NCI-H1092 treated with DMSO at 0.1 percent for 48 hours (cell line): ENCODE data around the gene VPS13D.
A peak's percentile ranks its signal among the peaks of the same experiment; 100 is the strongest.

Source experiments
- DNase-seq: peaks from one replicate; lab custom pipeline; 2025; lab: John Stamatoyannopoulos, UW

The VPS13D gene

GRCh38 chr1:12232221-12232620, 2.4 kb downstream of the VPS13D start:
- no peak for DNase-seq

- DNase-seq, result no peak
These were observed 14.2 kb downstream of the VPS13D start for GRCh38 chr1:12244078-12244477.

- DNase-seq, result no peak
These were observed 14.8 kb downstream of the VPS13D start for GRCh38 chr1:12244585-12244984.

- no peak for DNase-seq
These were observed 15.3 kb downstream of the VPS13D start for GRCh38 chr1:12245116-12245515.

GRCh38 chr1:12245733-12246132, 15.9 kb downstream of the VPS13D start:
- DNase-seq, result no peak

GRCh38 chr1:12246584-12246983, 16.8 kb downstream of the VPS13D start:
- no peak for DNase-seq

- no peak for DNase-seq
These were observed 19.4 kb downstream of the VPS13D start for GRCh38 chr1:12249181-12249580.

DNA sequence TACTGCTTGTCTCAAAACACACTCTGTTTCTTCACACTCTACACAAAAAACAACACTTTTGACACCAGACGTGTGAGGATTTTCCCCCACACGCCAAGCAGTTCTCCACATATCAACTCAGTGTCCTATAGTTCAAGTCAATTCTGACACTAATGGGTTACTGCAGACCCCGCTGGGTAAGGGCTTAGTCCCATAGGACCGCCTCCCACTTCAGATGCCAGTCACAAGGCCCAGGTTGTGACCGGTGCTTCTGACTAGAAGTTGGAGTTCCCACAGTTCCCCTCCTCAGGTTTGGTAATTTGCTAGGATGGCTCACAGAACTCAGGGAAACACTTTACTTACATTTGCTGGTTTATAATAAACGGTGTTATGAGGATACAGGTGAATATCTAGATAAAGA, 19.9 kb downstream of the VPS13D start:
- no peak for DNase-seq

- no peak for DNase-seq
These were observed 21.6 kb downstream of the VPS13D start for GRCh38 chr1:12251442-12251841.

GRCh38 chr1:12255913-12256312, 26.1 kb downstream of the VPS13D start:
- no peak for DNase-seq

GRCh38 chr1:12258272-12258671, 28.4 kb downstream of the VPS13D start:
- DNase-seq, result no peak

GRCh38 chr1:12269351-12269750, 39.5 kb downstream of the VPS13D start:
- no peak for DNase-seq

GRCh38 chr1:12271033-12271432, 41.2 kb downstream of the VPS13D start:
- DNase-seq, result no peak

DNA sequence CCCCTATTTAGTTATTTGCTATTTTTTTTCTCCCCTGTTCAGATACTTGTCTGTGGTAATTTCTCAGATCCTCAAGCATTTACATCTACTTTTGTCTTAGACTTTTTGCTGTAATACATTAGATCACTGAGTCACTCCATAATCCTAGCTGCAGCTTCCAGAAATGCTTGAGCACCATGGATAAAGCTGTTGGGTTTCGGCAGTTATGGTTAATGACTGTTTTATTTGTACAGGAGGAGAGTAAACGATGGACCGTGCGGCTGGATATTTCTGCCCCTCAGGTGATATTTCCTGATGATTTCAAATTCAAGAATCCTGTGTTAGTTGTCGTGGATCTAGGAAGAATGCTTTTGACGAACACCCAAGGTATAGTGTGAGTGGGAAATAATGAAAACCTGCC, 42.9 kb downstream of the VPS13D start:
- peak; percentile 13 for DNase-seq

GRCh38 chr1:12275370-12275769, 45.5 kb downstream of the VPS13D start:
- DNase-seq, result peak; percentile 24

GRCh38 chr1:12276225-12276624, 46.4 kb downstream of the VPS13D start:
- no peak for DNase-seq

- DNase-seq, result no peak
These were observed 49.2 kb downstream of the VPS13D start for GRCh38 chr1:12279003-12279402.

- DNase-seq, result no peak
These were observed 50.1 kb downstream of the VPS13D start for GRCh38 chr1:12279728-12280464.

DNA sequence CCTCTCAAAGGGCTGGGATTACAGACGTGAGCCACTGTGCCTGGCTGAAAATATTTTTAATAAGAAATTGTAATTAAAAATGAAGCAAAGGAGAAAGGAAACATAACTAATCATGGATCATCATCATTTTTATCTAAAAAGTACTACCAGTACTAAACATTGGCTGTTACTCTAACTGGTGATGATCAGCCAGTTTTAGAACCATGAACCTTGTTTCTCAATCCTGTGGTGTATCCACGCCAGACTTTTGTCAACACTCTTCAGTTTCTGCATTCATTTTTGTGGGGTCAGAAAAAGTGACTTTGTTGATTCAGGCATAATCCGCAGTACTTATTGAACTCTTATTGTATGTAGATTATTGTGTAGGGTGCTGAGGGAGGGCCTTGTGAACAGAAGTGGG, 52.3 kb downstream of the VPS13D start:
- DNase-seq, result no peak

DNA sequence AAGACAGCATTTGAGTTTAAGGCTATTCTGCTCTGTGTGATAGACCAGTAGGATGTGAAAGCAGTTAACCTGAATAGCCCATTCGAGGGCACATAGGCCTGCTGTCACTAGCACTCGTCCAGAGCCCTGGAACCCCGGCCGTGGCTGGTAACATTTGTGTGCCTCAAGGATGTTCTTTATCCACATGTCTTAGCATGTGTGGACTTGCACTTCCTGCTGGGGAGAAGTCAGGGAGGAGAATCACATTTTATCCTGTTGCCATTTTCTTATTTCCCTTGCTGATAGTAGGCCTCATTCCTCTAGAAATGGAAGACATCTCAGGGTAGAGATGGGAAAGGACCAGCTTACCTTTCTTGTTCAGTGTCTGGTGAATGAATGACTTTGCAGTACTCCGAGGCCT, 54.7 kb downstream of the VPS13D start:
- no peak for DNase-seq

GRCh38 chr1:12285496-12286143, 55.8 kb downstream of the VPS13D start:
- no peak for DNase-seq

GRCh38 chr1:12287869-12288268, 58.0 kb downstream of the VPS13D start:
- DNase-seq, result no peak

DNA sequence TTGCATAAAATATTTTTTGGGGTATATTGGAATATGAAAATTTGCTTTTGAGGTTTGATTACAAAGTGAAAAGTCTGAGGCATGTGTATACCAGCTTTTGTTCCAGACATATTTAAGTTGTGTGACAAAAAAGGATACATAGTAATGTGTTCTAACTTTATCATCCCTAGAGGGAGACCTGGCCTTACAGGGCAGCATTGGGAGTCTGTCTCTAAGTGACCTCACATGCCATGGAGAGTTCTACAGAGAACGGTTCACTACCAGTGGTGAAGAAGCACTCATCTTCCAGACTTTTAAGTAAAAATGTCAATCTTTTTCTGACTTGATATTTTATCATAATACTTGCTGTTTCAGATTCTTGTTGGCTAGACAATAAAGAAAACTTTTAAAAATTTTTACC, 61.0 kb downstream of the VPS13D start:
- no peak for DNase-seq

GRCh38 chr1:12293416-12293815, 63.6 kb downstream of the VPS13D start:
- no peak for DNase-seq
